A549 (cell line): Measurements from ENCODE around the gene CFAP119.

Source experiments
- CBX8 ChIP-seq: fragments of 200-600 bp; sonication (generic); IDR thresholded peaks from 2 replicates; pipeline ENCODE4 v1.6.1; 2016
- CTCF ChIP-seq: fragments of >200 bp; sonication (Bioruptor Twin); formaldehyde crosslinking; IDR thresholded peaks from 3 replicates; pipeline ENCODE4 v1.5.1; 2016
- EP300 ChIP-seq, 2 experiments: fragments of >200 bp; sonication (Bioruptor Twin); formaldehyde crosslinking; IDR thresholded peaks; 2 replicates in 1 of 2; 3 replicates in 1 of 2; pipeline ENCODE4 v1.6.1; 2016 to 2017
- FOSL2 ChIP-seq, 2 experiments: fragments of 450-650 bp in 1 of 2; fragments of >200 bp in 1 of 2; sonication (Bioruptor Twin) in 1 of 2; formaldehyde crosslinking; IDR thresholded peaks; 2 replicates each; pipeline versions ENCODE4 v1.5.0 to v1.6.1; 2016 to 2020; ENCODE audit warnings: mild to moderate bottlenecking in 1 of 2, moderate library complexity in 1 of 2
- HMGXB4 ChIP-seq: fragments of 250-450 bp; sonication (Bioruptor Pico); IDR thresholded peaks from 2 replicates; pipeline ENCODE4 v1.5.0; 2021; ENCODE audit warnings: mild to moderate bottlenecking, moderate library complexity, borderline replicate concordance
- MAX ChIP-seq: IDR thresholded peaks from 2 replicates; pipeline ENCODE4 v1.6.1; 2012
- RAD21 ChIP-seq, 2 experiments: fragments of >200 bp in 1 of 2; sonication (Bioruptor Twin) in 1 of 2; formaldehyde crosslinking in 1 of 2; IDR thresholded peaks in 1 of 2; conservative IDR thresholded peaks in 1 of 2; 2 replicates in 1 of 2; 3 replicates in 1 of 2; pipeline ENCODE4 v1.6.1; 2012 to 2018; ENCODE audit warnings: inconsistent platforms in 1 of 2
- RARB ChIP-seq: fragments of 250-450 bp; sonication (Bioruptor Pico); IDR thresholded peaks from 2 replicates; pipeline ENCODE4 v1.8.0; 2021; ENCODE audit warnings: mild to moderate bottlenecking, moderate library complexity
- SMC3 ChIP-seq: fragments of >200 bp; sonication (Bioruptor Twin); formaldehyde crosslinking; IDR thresholded peaks from 3 replicates; pipeline ENCODE4 v1.6.1; 2018; ENCODE audit warnings: inconsistent platforms
- TFCP2L1 ChIP-seq: fragments of 250-450 bp; sonication (Bioruptor Pico); IDR thresholded peaks from 2 replicates; pipeline ENCODE4 v1.5.0; 2021; ENCODE audit warnings: mild to moderate bottlenecking
- ZFP36 ChIP-seq: fragments of 450-650 bp; IDR thresholded peaks from 2 replicates; pipeline ENCODE4 v1.6.1; 2014; ENCODE audit warnings: borderline replicate concordance; ENCODE audit not compliant: partially characterized antibody
- TF ChIP-seq, protein P1 (sequence below): fragments of 450-650 bp; IDR thresholded peaks from 2 replicates; pipeline ENCODE4 v1.6.1; 2014; ENCODE audit warnings: antibody characterized with exemption
- TF ChIP-seq, protein P2 (sequence below): fragments of >200 bp; sonication (Bioruptor Twin); formaldehyde crosslinking; IDR thresholded peaks from 3 replicates; pipeline ENCODE4 v1.6.1; 2016

- TF ChIP-seq CTCF (no peak), MAX (no peak), EP300 (IDR thresholded peaks at IDR 0.05) (no peak), FOSL2 (IDR thresholded peaks at IDR 0.05) (no peak), FOSL2 (CRISPR knock-in tag; IDR thresholded peaks at IDR 0.05) (no peak), RAD21 (conservative IDR thresholded peaks at IDR 0.05 in 1 of 2, IDR thresholded peaks at IDR 0.05 in 1 of 2) (no peak), HMGXB4 (CRISPR knock-in tag) (no peak), CBX8 (no peak), ZFP36 (no peak), SMC3 (no peak), TFCP2L1 (CRISPR knock-in tag) (no peak), RARB (CRISPR knock-in tag) (no peak)
- TF ChIP-seq, protein P1, sequence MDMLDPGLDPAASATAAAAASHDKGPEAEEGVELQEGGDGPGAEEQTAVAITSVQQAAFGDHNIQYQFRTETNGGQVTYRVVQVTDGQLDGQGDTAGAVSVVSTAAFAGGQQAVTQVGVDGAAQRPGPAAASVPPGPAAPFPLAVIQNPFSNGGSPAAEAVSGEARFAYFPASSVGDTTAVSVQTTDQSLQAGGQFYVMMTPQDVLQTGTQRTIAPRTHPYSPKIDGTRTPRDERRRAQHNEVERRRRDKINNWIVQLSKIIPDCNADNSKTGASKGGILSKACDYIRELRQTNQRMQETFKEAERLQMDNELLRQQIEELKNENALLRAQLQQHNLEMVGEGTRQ: no peak
- TF ChIP-seq, protein P2, sequence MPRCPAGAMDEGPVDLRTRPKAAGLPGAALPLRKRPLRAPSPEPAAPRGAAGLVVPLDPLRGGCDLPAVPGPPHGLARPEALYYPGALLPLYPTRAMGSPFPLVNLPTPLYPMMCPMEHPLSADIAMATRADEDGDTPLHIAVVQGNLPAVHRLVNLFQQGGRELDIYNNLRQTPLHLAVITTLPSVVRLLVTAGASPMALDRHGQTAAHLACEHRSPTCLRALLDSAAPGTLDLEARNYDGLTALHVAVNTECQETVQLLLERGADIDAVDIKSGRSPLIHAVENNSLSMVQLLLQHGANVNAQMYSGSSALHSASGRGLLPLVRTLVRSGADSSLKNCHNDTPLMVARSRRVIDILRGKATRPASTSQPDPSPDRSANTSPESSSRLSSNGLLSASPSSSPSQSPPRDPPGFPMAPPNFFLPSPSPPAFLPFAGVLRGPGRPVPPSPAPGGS: no peak
These were observed 31.7 kb upstream of the CFAP119 start for GRCh38 chr16:30793508-30794069.
